Erythroblast (primary cell): ENCODE results near the gene GAREM1.

Experiments
- GATA1 ChIP-seq: IDR thresholded peaks from 2 replicates; pipeline ENCODE4 v1.6.1; 2011; ENCODE audit warnings: low read depth, mild to moderate bottlenecking, control low read depth, low read length, moderate library complexity
- POLR2A ChIP-seq: IDR thresholded peaks from 2 replicates; pipeline ENCODE4 v1.6.1; 2011; ENCODE audit warnings: mild to moderate bottlenecking, low read length

GRCh38 chr18:32310774-32311173 lies 159.9 kb downstream of the GAREM1 start:
- TF ChIP-seq POLR2A = no peak
- TF ChIP-seq GATA1 = no peak
